GM18868 (cell line): Measurements from ENCODE around the gene R3HDML.
"Not testable (repeated sequence)": the region's sequence is repeated elsewhere in the genome, so short reads cannot be mapped to it uniquely, and the experiment has no call there.

Experiments
- ATAC-seq: cut with Tn5 transposase; IDR thresholded peaks from one replicate; pipeline ENCODE4 v1.9.1; 2021; ENCODE audit warnings: mild to moderate bottlenecking, moderate library complexity; ENCODE audit not compliant: unreplicated experiment

R3HDML gene

GRCh38 chr20:44327748-44328147 lies 9.1 kb upstream of the R3HDML start:
- ATAC-seq, result not testable (repeated sequence)

- ATAC-seq, result no peak
Measured at GRCh38 chr20:44328428-44328827, 8.4 kb upstream of the R3HDML start.

- no peak for ATAC-seq
Measured at GRCh38 chr20:44331201-44331600, 5.6 kb upstream of the R3HDML start.

DNA sequence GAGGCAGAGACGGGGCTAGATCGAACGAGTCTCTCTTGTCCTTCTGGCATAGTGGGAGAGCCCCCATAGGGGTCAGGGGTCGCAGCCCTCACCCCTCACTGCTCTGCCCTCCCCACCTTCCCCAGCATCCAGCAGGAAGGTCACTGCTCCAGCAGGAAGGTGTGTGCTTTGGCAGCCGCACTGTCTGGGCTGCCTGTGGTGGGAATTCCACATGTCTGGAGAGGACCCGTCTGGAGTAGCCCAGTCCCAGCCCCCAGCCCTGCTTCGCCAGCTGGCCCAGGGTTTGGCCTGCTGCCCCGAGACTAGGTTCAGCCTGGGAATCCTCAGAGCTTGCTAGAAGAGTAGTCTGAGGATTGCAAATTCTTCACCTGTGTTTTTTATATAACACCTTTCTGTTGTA lies 2.5 kb upstream of the R3HDML start:
- ATAC-seq, result no peak

DNA sequence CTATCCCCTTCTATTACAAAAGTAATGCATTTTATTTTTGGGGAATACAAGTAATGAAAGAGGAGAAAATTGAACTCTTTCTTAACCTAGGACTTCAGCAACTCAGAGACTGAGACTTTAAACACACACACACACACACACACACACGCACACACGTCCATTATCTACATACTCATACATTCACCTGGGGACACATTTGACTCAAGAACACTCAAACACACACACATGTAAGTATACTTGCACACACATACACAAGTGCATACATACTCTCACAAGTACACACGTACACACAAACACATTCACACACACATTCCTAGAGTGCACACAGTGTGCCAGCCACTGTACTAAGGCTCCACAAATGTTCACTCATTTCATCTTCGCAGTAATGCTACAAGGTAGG lies 2.1 kb upstream of the R3HDML start:
- no peak for ATAC-seq

GRCh38 chr20:44335675-44336074 lies 1.2 kb upstream of the R3HDML start:
- no peak for ATAC-seq

- ATAC-seq, result no peak
Measured at GRCh38 chr20:44336086-44336485, 757 bp upstream of the R3HDML start.

GRCh38 chr20:44342248-44342647 lies 5.4 kb downstream of the R3HDML start:
- ATAC-seq, result no peak

GRCh38 chr20:44343162-44343675 lies 6.4 kb downstream of the R3HDML start:
- ATAC-seq, result no peak

GRCh38 chr20:44344723-44345122 lies 7.9 kb downstream of the R3HDML start:
- no peak for ATAC-seq

GRCh38 chr20:44345147-44345546 lies 8.3 kb downstream of the R3HDML start:
- no peak for ATAC-seq

GRCh38 chr20:44345941-44346340 lies 9.1 kb downstream of the R3HDML start:
- ATAC-seq, result not testable (repeated sequence)

- ATAC-seq, result no peak
Measured at GRCh38 chr20:44348168-44348659, 11.4 kb downstream of the R3HDML start.

- ATAC-seq, result no peak
Measured at GRCh38 chr20:44349349-44349748, 12.5 kb downstream of the R3HDML start.

- ATAC-seq, result no peak
Measured at GRCh38 chr20:44350567-44350966, 13.7 kb downstream of the R3HDML start.

GRCh38 chr20:44354979-44355497 lies 18.2 kb downstream of the R3HDML start:
- no peak for ATAC-seq

DNA sequence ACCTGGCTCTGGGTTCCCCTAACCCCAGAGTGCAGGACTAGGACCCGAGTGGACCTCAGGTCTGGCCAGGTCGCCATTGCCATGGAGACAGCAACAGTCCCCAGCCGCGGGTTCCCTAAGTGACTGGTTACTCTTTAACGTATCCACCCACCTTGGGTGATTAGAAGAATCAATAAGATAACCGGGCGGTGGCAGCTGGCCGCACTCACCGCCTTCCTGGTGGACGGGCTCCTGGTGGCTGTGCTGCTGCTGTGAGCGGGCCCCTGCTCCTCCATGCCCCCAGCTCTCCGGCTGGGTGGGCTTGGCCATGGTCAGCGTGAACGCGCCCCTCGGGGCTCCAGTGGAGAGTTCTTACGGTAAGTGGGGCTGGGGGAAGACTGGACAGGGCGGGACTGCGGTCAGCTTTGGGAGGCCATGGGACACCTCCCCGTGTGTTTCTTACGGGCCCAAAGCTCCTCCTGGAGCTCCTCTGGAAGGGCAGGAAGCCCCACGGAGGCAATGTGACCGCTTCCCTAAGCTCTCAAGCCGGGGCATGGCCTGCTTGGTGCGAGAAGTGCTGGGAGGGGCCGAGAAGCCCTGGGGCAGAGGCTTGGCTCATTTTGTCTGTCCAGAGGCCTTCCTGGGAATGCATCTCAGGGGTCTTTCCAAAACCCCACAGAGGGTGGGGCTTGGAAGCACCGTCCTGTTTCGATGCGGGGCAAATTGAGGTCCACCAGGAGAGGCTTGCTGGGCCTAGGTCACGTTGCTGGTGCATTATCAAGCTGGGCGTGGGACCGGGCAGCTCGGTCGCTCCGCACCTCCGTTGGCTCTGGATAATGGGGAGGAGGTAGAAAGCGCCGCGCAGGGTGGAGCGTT lies 18.9 kb downstream of the R3HDML start, which contains the start of gene HNF4A:
Gene HNF4A (plus strand): TSS at position 202 of the 855 bp plus-strand sequence. CDS start 106 bp downstream, at position 308.
- no peak for ATAC-seq

- no peak for ATAC-seq
Measured at GRCh38 chr20:44356353-44356723, 19.5 kb downstream of the R3HDML start.

DNA sequence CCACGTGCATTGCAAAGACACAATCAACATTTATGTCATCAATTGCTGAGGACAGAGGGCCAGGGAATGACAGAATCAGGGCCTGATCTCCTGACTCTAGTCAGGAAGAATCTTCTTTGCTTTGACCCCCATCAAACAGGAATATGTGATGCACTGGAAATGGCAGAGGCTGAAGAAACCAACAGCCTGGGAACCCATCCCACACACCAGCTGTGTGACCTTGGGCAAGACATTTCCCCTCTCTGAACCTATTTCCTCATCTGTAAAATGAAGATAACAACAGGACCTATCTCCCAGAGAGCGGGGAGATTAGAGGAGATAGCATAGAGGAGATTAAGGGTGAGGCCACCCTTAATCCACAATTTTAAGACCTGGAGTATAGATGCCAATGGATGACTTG lies 20.2 kb downstream of the R3HDML start:
- ATAC-seq, result no peak

DNA sequence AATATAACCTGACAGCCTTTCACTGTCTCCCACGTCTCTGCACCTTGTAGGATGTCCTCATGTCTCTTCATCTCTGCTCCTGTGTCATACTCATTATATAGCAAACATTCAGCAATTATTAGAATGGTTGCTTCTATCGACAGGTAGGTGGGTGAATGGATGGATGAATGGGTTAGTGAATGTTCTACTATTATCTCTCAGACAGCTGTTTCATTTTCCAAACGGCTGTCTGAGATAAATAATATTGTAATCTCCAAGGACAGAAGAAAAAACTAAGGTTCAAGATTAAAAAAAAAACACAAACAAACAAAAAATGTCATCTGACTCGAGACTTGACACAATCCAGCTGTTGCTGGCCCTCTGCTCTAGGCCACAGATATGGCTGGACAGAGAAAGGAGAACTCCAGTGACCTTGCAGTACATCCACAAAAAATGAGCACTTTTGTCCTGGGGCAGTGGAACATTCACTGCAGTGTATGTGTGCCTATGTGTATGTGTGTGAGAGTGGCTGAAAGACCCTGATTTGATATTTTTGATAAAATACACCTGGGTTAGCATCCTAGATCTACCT lies 20.8 kb downstream of the R3HDML start:
- no peak for ATAC-seq

DNA sequence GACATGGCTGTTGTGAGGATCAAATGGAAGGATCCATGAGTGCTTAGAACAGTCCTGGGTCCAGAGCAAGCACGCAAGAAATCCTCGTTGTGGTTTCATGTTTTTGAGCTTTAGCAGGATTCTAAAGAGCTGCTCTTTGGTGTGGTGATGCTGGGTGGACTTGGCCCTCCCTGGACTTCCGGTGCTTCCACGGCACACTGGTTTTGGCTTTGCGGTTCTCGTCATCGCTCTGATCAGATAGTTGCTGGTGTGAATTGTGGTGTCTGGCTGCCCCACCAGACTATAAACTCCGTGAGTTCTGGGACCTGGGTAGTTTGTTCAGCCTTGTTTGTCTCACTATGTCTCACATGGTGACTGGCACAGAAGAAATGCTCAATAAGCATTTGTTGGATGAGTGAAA lies 21.9 kb downstream of the R3HDML start:
- ATAC-seq, result no peak

- no peak for ATAC-seq
Measured at GRCh38 chr20:44360221-44360620, 23.4 kb downstream of the R3HDML start.
